ENCODE results near the gene UBAC2. TPM values are rescaled to one million over a fixed set of nuclear protein-coding genes. Genes with fewer than 3 reads are reported as not detected.

Gene UBAC2
- total RNA-seq, 1 donor from 2014 or later, result 52.6 TPM

DNA sequence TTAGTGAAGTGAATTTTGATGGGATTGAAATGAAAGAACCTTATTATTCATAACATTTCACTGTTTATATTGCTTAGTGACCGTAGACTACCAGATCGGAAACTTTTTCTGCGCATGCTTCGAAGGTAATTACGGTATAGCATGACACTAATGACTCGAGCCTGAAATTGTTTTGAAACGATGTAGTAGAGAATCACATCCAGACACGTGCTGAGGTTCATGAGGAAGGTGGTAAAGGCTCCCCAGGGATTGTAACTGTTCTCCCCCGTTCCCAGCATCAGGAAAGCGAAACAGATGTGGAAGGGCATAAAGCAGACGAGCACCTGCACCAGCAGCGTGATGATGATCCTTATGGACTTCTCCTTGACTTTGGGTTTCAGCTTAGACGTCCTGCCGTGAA lies 54.2 kb downstream of the UBAC2 start:
- Mint-ChIP-seq H3K27ac (peak overlapping the region; percentile 59), H3K4me3 (peak overlapping the region; percentile 26)

DNA sequence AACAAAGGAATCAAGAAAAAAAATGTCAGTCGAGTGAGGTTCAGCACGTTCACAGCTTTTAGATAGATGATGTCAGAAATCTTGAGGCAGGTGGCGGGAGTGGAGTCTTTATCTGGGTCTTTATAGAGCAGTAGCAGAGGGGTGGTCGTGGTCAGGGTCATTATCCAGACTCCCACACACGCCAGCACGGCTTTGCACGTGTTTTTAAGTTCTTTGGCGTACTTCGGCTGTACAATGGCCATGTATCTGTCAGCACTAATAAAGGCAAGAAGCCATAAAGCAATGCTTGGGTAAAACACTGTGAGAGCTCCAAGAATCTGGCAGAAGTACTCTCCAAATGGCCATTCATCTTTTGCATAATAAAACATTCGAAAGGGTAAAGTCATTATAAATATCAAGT lies 54.6 kb downstream of the UBAC2 start:
- H3K27ac Mint-ChIP-seq, result peak overlapping the region; percentile 59
- peak; percentile 56 for DNase-seq
- intact Hi-C loops (cut with micrococcal nuclease), result loop anchor here (5.0 kb wide), 2 partner anchors 208 to 242 kb away; no protein-coding TSS in a partner anchor
- peak overlapping the region; percentile 26 for H3K4me3 Mint-ChIP-seq
- H3K4me1 Mint-ChIP-seq, result peaks cover 55% of the 10 kb centered on the region
- peaks cover 52% of the 10 kb centered on the region for H3K36me3 Mint-ChIP-seq (ENCODE audit: low read depth)
- H3K27me3 Mint-ChIP-seq, result no peaks in the 10 kb centered on the region
- no peaks in the 10 kb centered on the region for H3K9me3 Mint-ChIP-seq

More for the DNA sequence above, 54.2 kb downstream of the UBAC2 start:
- H3K36me3 Mint-ChIP-seq (ENCODE audit: low read depth), result peaks cover 51% of the 10 kb centered on the region
- peaks cover 53% of the 10 kb centered on the region for H3K4me1 Mint-ChIP-seq
- peak; percentile 50 for DNase-seq
- intact Hi-C loops (cut with micrococcal nuclease), result loop anchor here (5.0 kb wide), 2 partner anchors 208 to 242 kb away; no protein-coding TSS in a partner anchor
- no peaks in the 10 kb centered on the region for H3K9me3 Mint-ChIP-seq
- no peaks in the 10 kb centered on the region for H3K27me3 Mint-ChIP-seq

DNA sequence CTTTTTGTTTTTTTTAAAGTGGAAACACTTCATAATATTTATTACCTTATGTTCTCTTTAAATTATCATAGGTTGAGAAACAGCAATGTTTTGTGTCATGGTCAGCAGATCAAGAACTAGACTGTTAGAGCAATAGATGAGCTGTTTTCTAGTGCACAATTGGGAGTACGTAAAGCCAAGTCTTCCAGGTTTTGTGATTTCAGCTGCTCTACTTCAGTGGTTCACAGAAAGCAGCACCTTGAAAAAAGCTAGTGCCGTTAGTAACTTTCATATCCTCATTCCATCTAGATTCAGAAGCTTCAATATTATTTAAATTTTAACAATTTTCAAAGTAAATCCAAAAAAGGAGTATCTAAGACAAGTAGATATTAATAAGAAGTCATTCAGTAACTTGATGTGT lies 55.6 kb downstream of the UBAC2 start:
- H3K27me3 Mint-ChIP-seq, result no peaks in the 10 kb centered on the region

DNA sequence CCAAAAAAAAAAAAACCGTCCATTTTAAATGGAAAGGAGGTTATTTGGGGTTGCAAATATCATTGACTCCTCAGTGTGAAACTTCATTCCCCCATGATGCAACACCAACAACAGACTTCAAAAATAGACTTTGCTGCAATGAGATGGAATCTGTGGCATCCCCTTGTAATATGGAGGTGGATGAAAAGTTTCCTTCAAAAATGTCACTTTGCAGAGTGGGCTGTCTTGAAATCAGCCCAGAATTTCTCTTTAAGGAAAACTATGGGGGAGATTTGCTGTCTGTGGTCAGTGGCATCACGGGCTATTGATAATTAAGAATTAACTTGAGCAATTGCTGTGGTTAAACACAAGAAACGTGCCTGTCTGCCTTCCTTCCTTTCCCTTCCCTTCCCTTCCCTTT lies 56.1 kb downstream of the UBAC2 start:
- intact Hi-C loops (cut with micrococcal nuclease), result loop anchor here (2.0 to 5.0 kb wide), 3 partner anchors 28 to 241 kb away; no protein-coding TSS in a partner anchor
- no peak for DNase-seq
- Mint-ChIP-seq H3K27ac (peak overlapping the region; percentile 72), H3K4me3 (peak overlapping the region; percentile 78), H3K36me3 (ENCODE audit: low read depth) (peaks cover 43% of the 10 kb centered on the region), H3K27me3 (no peaks in the 10 kb centered on the region), H3K9me3 (no peaks in the 10 kb centered on the region), H3K4me1 (peaks cover 54% of the 10 kb centered on the region)

More for the DNA sequence above, 55.6 kb downstream of the UBAC2 start:
- Mint-ChIP-seq H3K4me3 (peak overlapping the region; percentile 78), H3K4me1 (peaks cover 56% of the 10 kb centered on the region), H3K27ac (no peak overlapping the region), H3K36me3 (ENCODE audit: low read depth) (peaks cover 46% of the 10 kb centered on the region), H3K9me3 (no peaks in the 10 kb centered on the region)
- no peak for DNase-seq
- intact Hi-C loops (cut with micrococcal nuclease), result loop anchor here (2.0 to 5.0 kb wide), 3 partner anchors 27 to 241 kb away; no protein-coding TSS in a partner anchor

DNA sequence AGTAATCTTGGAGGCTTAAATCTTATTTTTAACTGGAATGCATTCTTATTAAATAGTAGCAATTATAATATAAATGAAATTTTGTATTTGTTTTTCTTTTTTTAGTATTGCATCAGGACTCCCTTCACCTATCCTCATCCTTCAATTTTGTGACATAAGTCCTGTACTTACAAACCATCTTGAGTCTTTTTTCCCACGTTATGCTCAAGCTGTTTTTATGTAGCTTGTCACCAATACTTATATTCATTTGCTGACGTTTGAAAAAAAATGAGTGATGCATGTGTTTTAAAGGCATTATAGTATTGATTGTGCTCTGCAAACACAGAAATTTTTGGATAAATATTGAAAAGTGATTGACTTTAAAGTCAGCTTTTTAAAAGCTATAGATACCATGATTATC lies 56.6 kb downstream of the UBAC2 start:
- peak overlapping the region; percentile 31 for H3K27ac Mint-ChIP-seq
- DNase-seq, result no peak
- peaks cover 37% of the 10 kb centered on the region for H3K36me3 Mint-ChIP-seq (ENCODE audit: low read depth)
- H3K4me1 Mint-ChIP-seq, result peaks cover 49% of the 10 kb centered on the region
- intact Hi-C loops (cut with micrococcal nuclease), result loop anchor here (2.0 to 5.0 kb wide), 3 partner anchors 28 to 240 kb away; no protein-coding TSS in a partner anchor
- no peaks in the 10 kb centered on the region for H3K27me3 Mint-ChIP-seq
- no peaks in the 10 kb centered on the region for H3K9me3 Mint-ChIP-seq
- peak overlapping the region; percentile 77 for H3K4me3 Mint-ChIP-seq

DNA sequence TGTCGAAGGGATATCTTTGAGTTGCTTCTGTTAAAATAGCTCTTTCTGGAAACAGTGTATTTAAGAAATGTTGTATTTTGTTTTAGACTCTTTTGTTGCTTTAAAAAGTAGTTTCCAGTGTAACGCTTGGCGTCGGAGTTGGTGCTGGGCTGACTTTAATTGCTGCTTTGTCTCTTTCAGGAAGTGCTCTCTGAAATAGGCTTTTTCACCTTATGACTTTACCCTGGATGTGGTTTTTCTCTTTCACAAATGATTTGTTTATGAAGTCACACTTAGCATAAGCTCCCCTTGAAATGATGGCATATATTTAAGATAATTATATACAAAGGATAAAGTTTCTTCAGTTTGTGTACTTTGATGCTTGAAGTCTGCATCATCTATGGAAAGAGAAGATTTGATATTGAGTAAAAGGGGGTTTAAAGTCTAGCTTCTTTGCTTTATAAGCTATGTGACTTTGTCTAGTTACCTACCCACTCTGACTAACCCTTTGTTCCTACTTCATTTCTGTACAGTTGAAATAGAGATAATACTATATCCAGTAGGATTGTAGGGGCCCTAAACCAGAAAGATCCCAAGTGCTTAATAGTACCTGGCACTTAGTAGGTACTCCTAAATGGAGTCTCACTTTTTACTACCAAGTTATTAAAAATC lies 57.7 kb downstream of the UBAC2 start, which contains the start of gene GPR18:
Gene GPR18 (minus strand): TSS at position 170 of the 651 bp plus-strand sequence. CDS start 2,507 bp downstream, outside the sequence.
- Mint-ChIP-seq H3K4me1 (peaks cover 51% of the 10 kb centered on the region), H3K36me3 (ENCODE audit: low read depth) (peaks cover 38% of the 10 kb centered on the region), H3K27me3 (no peaks in the 10 kb centered on the region), H3K4me3 (peak within 1 kb of the TSS; percentile 92), H3K27ac (peak within 1 kb of the TSS; percentile 96), H3K9me3 (no peaks in the 10 kb centered on the region)
- peak; percentile 80 for DNase-seq
- intact Hi-C loops (cut with micrococcal nuclease), result loop anchor here (1.0 to 5.0 kb wide), 8 partner anchors 20 to 239 kb away; no protein-coding TSS in a partner anchor

DNA sequence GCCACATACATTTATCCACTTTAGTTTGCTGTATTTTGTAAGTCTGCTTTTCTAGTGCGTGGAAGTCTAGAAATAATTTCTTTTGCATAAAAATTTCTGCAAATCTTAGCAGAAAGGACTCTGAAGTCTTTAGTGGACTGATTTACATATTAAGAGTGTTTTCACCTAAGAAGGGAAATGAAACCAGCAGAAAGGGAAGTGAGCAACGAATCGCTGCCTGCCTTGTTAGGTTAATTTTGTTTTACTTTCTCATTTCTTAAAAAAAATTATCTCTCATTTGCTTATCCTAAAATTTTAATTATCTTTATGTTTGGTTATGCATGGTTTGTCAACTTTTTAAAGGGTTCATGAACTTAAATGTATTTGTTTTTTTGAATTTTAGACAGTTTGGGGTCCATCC lies 58.3 kb downstream of the UBAC2 start:
- DNase-seq, result peak; percentile 76
- H3K4me3 Mint-ChIP-seq, result peak overlapping the region; percentile 92
- H3K4me1 Mint-ChIP-seq, result peaks cover 53% of the 10 kb centered on the region

DNA sequence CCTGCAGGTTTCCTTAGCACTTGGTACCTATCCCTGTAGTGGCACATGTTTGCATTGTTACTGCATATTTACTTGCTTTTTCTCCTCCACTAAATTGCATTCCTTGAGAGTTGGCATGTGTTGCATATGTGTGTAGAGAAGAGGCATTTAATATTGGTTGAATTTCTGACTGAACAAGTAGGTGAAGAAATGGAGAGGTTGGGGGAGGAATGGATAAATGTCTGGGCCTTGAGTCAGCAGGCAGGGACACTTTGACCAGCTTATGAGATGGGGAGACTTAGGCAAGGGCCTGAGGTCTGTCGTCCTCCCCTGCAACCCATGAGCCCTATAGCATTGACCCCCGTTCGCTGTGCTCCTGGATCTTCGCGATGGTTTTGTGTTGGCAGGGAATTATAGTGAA lies 59.6 kb downstream of the UBAC2 start:
- no peaks in the 10 kb centered on the region for H3K9me3 Mint-ChIP-seq
- DNase-seq, result no peak
- H3K4me1 Mint-ChIP-seq, result peaks cover 54% of the 10 kb centered on the region
- H3K27me3 Mint-ChIP-seq, result no peaks in the 10 kb centered on the region
- peaks cover 26% of the 10 kb centered on the region for H3K36me3 Mint-ChIP-seq (ENCODE audit: low read depth)
- intact Hi-C loops (cut with micrococcal nuclease), result loop anchor here (10.0 kb wide), 1 partner anchor 385 kb away; no protein-coding TSS in a partner anchor
- H3K4me3 Mint-ChIP-seq, result peak overlapping the region; percentile 36
- peak overlapping the region; percentile 65 for H3K27ac Mint-ChIP-seq

More for the DNA sequence above, 58.3 kb downstream of the UBAC2 start:
- no peaks in the 10 kb centered on the region for H3K9me3 Mint-ChIP-seq
- peak overlapping the region; percentile 83 for H3K27ac Mint-ChIP-seq
- H3K27me3 Mint-ChIP-seq, result no peaks in the 10 kb centered on the region
- peaks cover 36% of the 10 kb centered on the region for H3K36me3 Mint-ChIP-seq (ENCODE audit: low read depth)
- intact Hi-C loops (cut with micrococcal nuclease), result loop anchor here (1.0 to 5.0 kb wide), 9 partner anchors 8 to 238 kb away; no protein-coding TSS in a partner anchor

DNA sequence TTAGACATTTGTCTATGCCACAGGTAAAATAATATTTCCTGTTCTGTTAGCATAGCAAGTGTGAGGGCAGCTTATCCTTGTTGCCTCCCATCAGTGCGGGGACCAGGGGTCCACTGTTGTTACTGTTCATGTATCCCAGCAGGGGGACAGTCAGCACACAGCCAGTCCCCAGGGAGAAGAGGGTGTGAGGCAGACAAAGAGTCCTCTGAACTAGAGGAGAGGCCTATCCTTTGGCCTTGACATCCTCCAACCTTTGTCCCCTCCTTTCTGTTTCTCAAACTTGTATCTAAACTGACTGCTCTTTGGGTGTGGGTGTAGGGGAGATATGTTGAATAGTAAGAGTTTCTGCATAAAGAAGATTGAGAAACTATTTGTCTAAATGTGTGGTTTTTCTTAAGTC lies 60.4 kb downstream of the UBAC2 start:
- H3K4me1 Mint-ChIP-seq, result peaks cover 55% of the 10 kb centered on the region
- intact Hi-C loops (cut with micrococcal nuclease), result loop anchor here (10.0 kb wide), 1 partner anchor 386 kb away; no protein-coding TSS in a partner anchor
- no peak overlapping the region for H3K4me3 Mint-ChIP-seq
- DNase-seq, result no peak
- no peaks in the 10 kb centered on the region for H3K27me3 Mint-ChIP-seq
- H3K36me3 Mint-ChIP-seq (ENCODE audit: low read depth), result peaks cover 24% of the 10 kb centered on the region
- no peaks in the 10 kb centered on the region for H3K9me3 Mint-ChIP-seq
- H3K27ac Mint-ChIP-seq, result no peak overlapping the region

DNA sequence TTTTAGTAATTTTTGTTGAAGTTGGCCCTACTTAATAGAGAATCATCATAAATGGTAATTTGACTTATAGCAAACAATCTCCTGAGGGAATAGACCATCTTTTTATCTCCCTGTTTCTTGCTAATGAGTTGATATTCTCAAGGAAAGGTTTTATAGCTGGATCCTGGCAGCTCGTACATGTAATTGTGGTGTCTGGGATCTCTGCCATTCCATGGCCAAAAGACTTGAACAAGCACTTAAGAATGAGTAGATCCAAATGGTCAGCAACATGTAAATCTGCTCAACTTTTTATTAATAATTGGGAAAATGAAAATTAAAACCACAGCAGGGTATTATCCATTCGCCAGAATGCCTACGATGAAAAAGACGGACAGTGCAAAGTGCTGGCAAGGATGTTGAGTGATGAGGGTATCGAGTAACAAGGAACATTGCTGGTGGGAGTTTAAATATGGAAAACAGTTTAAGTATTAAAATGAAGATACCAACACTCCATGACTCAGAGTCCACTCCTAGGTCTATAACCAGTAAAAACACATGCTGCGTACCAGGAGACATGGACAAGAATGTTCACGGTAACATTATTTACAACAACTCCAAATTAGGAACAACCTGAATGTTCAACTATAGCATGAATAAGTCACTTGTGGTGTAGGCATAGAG lies 62.6 kb downstream of the UBAC2 start:
- intact Hi-C loops (cut with micrococcal nuclease), result loop anchor here (10.0 kb wide), 1 partner anchor 388 kb away; no protein-coding TSS in a partner anchor
- Mint-ChIP-seq H3K4me1 (peaks cover 49% of the 10 kb centered on the region), H3K27me3 (no peaks in the 10 kb centered on the region), H3K4me3 (no peak overlapping the region), H3K27ac (peak overlapping the region; percentile 2), H3K36me3 (ENCODE audit: low read depth) (peaks cover 18% of the 10 kb centered on the region), H3K9me3 (no peaks in the 10 kb centered on the region)
- DNase-seq, result no peak

DNA sequence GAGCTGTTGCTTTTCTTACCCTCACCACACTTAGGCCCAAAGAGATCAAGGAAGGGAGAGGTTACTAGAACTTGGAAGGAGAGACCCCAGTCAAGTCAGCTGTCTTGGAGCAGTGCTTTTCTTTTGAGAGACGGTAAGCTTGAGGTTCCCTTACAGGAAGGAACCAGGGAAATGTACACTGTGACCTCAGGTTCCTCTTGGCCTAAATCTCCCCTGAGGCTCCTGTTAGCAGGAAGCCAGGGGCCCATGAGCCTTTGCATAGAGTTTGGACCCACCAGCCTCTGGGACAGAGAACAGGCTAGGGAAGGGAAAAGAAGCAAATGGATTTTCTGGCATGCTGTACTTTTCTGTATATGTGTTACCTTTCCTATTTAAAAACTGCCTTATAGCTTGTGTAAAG lies 63.4 kb downstream of the UBAC2 start:
- Mint-ChIP-seq H3K4me3 (no peak overlapping the region), H3K9me3 (no peaks in the 10 kb centered on the region), H3K36me3 (ENCODE audit: low read depth) (peaks cover 18% of the 10 kb centered on the region), H3K27ac (peak overlapping the region; percentile 2), H3K4me1 (peaks cover 48% of the 10 kb centered on the region), H3K27me3 (no peaks in the 10 kb centered on the region)
- no peak for DNase-seq
- intact Hi-C loops (cut with micrococcal nuclease), result loop anchor here (10.0 kb wide), 1 partner anchor 389 kb away; no protein-coding TSS in a partner anchor

DNA sequence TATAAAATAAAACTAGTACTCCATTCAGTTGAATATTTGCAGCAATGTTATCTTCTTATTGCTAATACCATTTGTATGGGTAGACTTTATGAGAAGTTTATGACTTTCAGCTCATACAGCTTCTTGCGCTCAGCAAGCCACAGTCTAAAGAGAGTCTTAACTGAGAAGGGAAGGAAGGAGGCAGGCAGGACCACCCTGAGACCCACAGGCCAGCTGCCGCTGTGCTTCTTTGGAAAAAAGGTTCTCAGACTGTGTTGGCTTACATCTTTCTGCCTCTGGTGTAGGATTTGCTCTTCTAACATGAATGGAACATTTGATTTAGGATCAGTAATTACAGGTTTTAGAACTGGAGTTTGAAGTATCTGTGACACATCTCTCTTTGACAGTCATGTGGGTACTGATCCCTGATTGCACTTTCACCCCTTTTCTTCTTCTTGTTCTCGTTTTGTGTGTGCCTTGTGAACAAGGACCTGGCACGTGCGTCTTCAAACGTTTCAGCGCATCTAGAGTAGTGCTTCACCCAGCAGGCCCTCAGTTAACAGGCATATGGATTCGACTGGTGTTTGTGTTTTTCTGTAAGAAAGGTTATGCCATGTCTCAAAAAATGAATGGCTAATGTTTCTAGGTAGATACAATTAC lies 64.6 kb downstream of the UBAC2 start:
- Mint-ChIP-seq H3K27me3 (no peaks in the 10 kb centered on the region), H3K36me3 (ENCODE audit: low read depth) (peaks cover 9% of the 10 kb centered on the region), H3K4me3 (no peak overlapping the region), H3K4me1 (peaks cover 42% of the 10 kb centered on the region), H3K9me3 (no peaks in the 10 kb centered on the region), H3K27ac (peak overlapping the region; percentile 68)
- intact Hi-C loops (cut with micrococcal nuclease), result loop anchor here (10.0 kb wide), 1 partner anchor 390 kb away; no protein-coding TSS in a partner anchor
- no peak for DNase-seq

DNA sequence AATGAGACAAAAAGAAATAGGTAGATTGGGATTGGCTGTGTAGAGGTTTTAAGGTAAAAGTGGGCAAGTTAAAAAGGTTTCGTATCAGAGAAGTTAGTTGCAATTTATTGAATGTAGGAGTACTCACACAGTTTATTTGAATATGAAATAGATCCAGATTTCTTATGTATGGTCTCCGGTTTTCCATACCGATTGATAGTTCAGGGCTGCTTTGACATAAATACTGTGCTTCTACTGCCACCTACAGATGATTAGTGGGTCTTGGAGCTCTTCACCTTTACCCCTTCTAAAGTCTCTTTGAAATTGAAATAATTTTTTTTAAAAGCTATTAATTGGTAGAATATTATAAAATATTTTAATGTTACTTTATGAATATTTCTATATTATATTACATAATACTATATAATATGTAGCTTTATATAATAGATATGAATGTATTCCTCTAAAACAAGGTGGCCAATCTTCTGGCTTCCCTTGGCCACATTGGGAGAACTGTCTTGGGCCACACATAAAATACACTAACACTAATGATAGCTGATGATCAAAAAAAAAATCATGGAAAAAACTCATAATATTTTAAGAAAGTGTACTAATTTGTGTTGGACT lies 65.3 kb downstream of the UBAC2 start:
- intact Hi-C loops (cut with micrococcal nuclease), result loop anchor here (1.0 to 10.0 kb wide), 3 partner anchors 70 to 391 kb away; no protein-coding TSS in a partner anchor
- H3K27me3 Mint-ChIP-seq, result no peaks in the 10 kb centered on the region
- peak overlapping the region; percentile 68 for H3K27ac Mint-ChIP-seq
- H3K36me3 Mint-ChIP-seq (ENCODE audit: low read depth), result peaks cover 9% of the 10 kb centered on the region
- H3K9me3 Mint-ChIP-seq, result no peaks in the 10 kb centered on the region
- peaks cover 43% of the 10 kb centered on the region for H3K4me1 Mint-ChIP-seq
- H3K4me3 Mint-ChIP-seq, result no peak overlapping the region
- DNase-seq, result peak; percentile 78
